ENCODE data around the gene PCK1. TPM values are rescaled to one million over a fixed set of nuclear protein-coding genes. Genes with fewer than 3 reads are reported as not detected.

The PCK1 gene
- total RNA-seq, 2 donors from 2014 or later = not detected

DNA sequence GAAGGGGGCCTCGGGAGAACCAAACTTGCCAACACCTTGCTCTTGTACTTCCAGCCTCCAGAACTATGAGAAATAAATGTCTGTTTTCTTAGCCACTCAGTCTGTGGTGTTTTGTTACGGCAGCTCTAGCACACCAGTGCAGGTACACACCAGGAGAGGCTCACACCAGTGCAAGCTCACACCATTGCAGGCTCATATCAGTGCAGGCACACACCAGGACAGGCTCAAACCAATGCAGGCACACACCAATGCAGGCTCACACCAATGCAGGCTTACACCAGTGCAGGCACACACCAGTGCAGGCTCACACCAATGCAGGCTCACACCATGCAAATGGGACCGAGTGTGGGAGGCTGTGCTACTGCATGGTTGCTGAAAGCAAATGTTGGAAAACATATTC lies 31.1 kb upstream of the PCK1 start:
- no peaks in the 10 kb centered on the region for H3K9me3 ChIP-seq (ENCODE audit: control insufficient read depth, low read length)
- no peaks in the 10 kb centered on the region for H3K4me1 ChIP-seq (ENCODE audit: control insufficient read depth, insufficient read depth, low read length)
- H3K27me3 Mint-ChIP-seq (ENCODE audit: insufficient read depth) = peaks cover 4% of the 10 kb centered on the region
- WGBS, 2 experiments (ENCODE audit: insufficient coverage in 1 of 2, insufficient read length in 1 of 2) = 84 to 90% methylated on average over 2 to 3 of the region's 3 CpGs
- no peak for DNase-seq
- no peak overlapping the region for H3K27ac ChIP-seq (ENCODE audit: low read depth, low read length)
- H3K36me3 ChIP-seq (ENCODE audit: control insufficient read depth, insufficient read depth, low read length) = no peaks in the 10 kb centered on the region
- TF ChIP-seq, protein P1, sequence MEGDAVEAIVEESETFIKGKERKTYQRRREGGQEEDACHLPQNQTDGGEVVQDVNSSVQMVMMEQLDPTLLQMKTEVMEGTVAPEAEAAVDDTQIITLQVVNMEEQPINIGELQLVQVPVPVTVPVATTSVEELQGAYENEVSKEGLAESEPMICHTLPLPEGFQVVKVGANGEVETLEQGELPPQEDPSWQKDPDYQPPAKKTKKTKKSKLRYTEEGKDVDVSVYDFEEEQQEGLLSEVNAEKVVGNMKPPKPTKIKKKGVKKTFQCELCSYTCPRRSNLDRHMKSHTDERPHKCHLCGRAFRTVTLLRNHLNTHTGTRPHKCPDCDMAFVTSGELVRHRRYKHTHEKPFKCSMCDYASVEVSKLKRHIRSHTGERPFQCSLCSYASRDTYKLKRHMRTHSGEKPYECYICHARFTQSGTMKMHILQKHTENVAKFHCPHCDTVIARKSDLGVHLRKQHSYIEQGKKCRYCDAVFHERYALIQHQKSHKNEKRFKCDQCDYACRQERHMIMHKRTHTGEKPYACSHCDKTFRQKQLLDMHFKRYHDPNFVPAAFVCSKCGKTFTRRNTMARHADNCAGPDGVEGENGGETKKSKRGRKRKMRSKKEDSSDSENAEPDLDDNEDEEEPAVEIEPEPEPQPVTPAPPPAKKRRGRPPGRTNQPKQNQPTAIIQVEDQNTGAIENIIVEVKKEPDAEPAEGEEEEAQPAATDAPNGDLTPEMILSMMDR (conservative IDR thresholded peaks at IDR 0.05) = no peak
- H3K27ac Mint-ChIP-seq = no peak overlapping the region
- no peaks in the 10 kb centered on the region for H3K36me3 Mint-ChIP-seq (ENCODE audit: low read depth)
- peaks cover 16% of the 10 kb centered on the region for H3K9me3 Mint-ChIP-seq
- H3K4me1 Mint-ChIP-seq = no peaks in the 10 kb centered on the region
- H3K4me3 Mint-ChIP-seq = no peak overlapping the region
- H3K4me3 ChIP-seq (ENCODE audit: low read length) = no peak overlapping the region
- H3K27me3 ChIP-seq (ENCODE audit: control insufficient read depth, insufficient read depth, low read length, poor library complexity, severe bottlenecking) = no peaks in the 10 kb centered on the region
- H3K9ac ChIP-seq (ENCODE audit: extremely low read depth, low read length, poor library complexity, severe bottlenecking) = no peak overlapping the region

DNA sequence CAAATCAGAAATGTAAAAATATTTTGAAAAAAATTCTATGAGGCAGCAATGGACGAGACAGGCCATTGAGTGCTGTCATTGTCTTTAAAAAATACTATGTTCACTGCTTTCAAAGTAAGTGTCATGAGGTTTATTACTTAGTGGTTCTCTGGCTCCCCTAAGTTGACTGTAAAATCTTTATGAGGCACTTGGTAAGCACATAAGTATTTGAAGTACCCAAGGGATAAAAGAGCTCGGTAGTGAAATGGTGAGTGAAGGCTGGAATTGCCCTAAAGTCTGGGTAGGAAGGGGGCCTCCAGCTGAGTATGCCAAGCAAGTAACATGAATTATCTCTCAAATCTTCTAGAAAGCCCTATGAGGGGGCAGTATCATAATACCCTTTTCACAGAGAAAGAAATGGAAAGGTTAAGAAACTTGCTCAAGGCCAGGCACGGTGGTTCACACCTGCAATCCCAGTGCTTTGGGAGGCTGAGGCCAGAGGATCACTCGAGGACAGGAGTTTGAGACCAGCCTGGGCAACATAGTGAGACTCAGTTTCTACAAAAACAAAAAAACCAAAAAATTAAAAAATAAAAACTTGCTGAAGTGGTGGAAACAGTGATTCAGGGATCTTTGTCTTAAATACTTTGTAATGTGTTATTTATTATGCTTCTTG lies 30.5 kb upstream of the PCK1 start:
- H3K36me3 Mint-ChIP-seq (ENCODE audit: low read depth) = no peaks in the 10 kb centered on the region
- no peak overlapping the region for H3K27ac Mint-ChIP-seq
- no peak overlapping the region for H3K27ac ChIP-seq (ENCODE audit: low read depth, low read length)
- H3K4me3 ChIP-seq (ENCODE audit: low read length) = no peak overlapping the region
- no peak overlapping the region for H3K4me3 Mint-ChIP-seq
- 75 to 89% methylated on average over 2 to 4 of the region's 4 CpGs for WGBS, 2 experiments (ENCODE audit: insufficient coverage in 1 of 2, insufficient read length in 1 of 2)
- H3K9me3 ChIP-seq (ENCODE audit: control insufficient read depth, low read length) = no peaks in the 10 kb centered on the region
- H3K27me3 ChIP-seq (ENCODE audit: control insufficient read depth, insufficient read depth, low read length, poor library complexity, severe bottlenecking) = no peaks in the 10 kb centered on the region
- H3K4me1 ChIP-seq (ENCODE audit: control insufficient read depth, insufficient read depth, low read length) = no peaks in the 10 kb centered on the region
- DNase-seq = no peak
- TF ChIP-seq, protein P1 (conservative IDR thresholded peaks at IDR 0.05) = no peak
- no peak overlapping the region for H3K9ac ChIP-seq (ENCODE audit: extremely low read depth, low read length, poor library complexity, severe bottlenecking)
- peaks cover 21% of the 10 kb centered on the region for H3K9me3 Mint-ChIP-seq
- no peaks in the 10 kb centered on the region for H3K4me1 Mint-ChIP-seq
- H3K36me3 ChIP-seq (ENCODE audit: control insufficient read depth, insufficient read depth, low read length) = no peaks in the 10 kb centered on the region
- H3K27me3 Mint-ChIP-seq (ENCODE audit: insufficient read depth) = peaks cover 7% of the 10 kb centered on the region

DNA sequence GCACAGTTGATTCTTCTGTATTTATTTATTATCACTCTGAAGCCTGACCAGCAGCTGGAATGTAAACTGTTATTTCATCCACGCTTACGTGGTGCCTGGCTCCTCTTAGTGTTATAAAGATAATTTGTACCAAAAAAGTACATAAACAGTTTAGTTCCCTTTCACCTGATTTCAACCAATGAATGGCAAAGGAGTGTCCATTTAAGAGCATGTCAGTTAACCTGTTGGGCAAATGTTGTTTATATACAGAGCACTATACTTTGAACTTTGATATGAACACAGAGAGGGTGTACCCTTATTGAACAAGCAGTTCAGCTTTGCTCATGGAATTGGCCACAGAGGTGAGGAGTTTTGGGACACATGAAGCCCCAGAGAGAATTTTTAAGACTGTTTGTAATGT lies 28.8 kb upstream of the PCK1 start:
- Histone ChIP-seq H3K36me3 (ENCODE audit: control insufficient read depth, insufficient read depth, low read length) (no peaks in the 10 kb centered on the region), H3K27me3 (ENCODE audit: control insufficient read depth, insufficient read depth, low read length, poor library complexity, severe bottlenecking) (no peaks in the 10 kb centered on the region), H3K27ac (ENCODE audit: low read depth, low read length) (no peak overlapping the region), H3K4me1 (ENCODE audit: control insufficient read depth, insufficient read depth, low read length) (no peaks in the 10 kb centered on the region), H3K4me3 (ENCODE audit: low read length) (no peak overlapping the region), H3K9ac (ENCODE audit: extremely low read depth, low read length, poor library complexity, severe bottlenecking) (no peak overlapping the region), H3K9me3 (ENCODE audit: control insufficient read depth, low read length) (peaks cover 9% of the 10 kb centered on the region)
- H3K36me3 Mint-ChIP-seq (ENCODE audit: low read depth) = no peaks in the 10 kb centered on the region
- peaks cover 16% of the 10 kb centered on the region for H3K27me3 Mint-ChIP-seq (ENCODE audit: insufficient read depth)
- H3K4me3 Mint-ChIP-seq = no peak overlapping the region
- peaks cover 38% of the 10 kb centered on the region for H3K9me3 Mint-ChIP-seq
- DNase-seq = no peak
- no peaks in the 10 kb centered on the region for H3K4me1 Mint-ChIP-seq
- TF ChIP-seq, protein P1 (conservative IDR thresholded peaks at IDR 0.05) = no peak
- H3K27ac Mint-ChIP-seq = no peak overlapping the region
- WGBS, 2 experiments (ENCODE audit: insufficient coverage in 1 of 2, insufficient read length in 1 of 2) = 81% methylated on average over 2 of the region's 2 CpGs; no CpG with 5 or more reads in 1 of the 2 experiments

All from endodermal cell (in vitro differentiated cells).